ENCODE results near the gene ELK1.

- TF ChIP-seq BHLHE40 (IDR thresholded peaks at IDR 0.05; ENCODE audit: low read depth, low read length) (no peak), POLR2A (IDR thresholded peaks at IDR 0.05; ENCODE audit: low read depth, low read length) (no peak), MAZ (IDR thresholded peaks at IDR 0.05; ENCODE audit: borderline replicate concordance, low read depth, low read length) (no peak), CTCF (conservative IDR thresholded peaks at IDR 0.05; ENCODE audit: low read depth, low read length) (no peak)
Observed at GRCh38 chrX:47645530-47645929, 4.8 kb downstream of the ELK1 start.

All from IMR-90 (cell line).